ENCODE data around the gene SDK1.

DNA sequence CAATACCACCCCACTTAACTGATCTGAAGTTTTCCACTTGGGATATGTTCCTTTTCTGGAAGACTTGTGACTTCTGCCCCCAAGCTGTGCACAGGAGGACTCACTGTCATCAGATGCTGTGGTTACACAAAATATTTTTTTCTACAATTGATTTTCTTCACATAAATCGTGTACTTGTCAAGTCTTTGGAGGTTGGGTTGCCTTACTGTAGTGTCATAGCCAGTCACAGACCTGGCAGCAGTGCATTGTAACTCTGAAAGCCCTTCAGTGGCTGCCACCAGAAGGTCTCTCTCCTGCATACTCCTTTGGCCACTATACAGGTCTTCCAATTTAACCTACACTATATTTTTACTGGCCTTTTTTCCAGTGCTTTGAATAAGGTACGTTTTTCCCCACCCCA, 73.2 kb downstream of the SDK1 start:
- TF ChIP-seq EZH2 (IDR thresholded peaks at IDR 0.05; ENCODE audit: borderline replicate concordance, low read depth, low read length, severe bottlenecking) = no peak
- TF ChIP-seq, protein P1, sequence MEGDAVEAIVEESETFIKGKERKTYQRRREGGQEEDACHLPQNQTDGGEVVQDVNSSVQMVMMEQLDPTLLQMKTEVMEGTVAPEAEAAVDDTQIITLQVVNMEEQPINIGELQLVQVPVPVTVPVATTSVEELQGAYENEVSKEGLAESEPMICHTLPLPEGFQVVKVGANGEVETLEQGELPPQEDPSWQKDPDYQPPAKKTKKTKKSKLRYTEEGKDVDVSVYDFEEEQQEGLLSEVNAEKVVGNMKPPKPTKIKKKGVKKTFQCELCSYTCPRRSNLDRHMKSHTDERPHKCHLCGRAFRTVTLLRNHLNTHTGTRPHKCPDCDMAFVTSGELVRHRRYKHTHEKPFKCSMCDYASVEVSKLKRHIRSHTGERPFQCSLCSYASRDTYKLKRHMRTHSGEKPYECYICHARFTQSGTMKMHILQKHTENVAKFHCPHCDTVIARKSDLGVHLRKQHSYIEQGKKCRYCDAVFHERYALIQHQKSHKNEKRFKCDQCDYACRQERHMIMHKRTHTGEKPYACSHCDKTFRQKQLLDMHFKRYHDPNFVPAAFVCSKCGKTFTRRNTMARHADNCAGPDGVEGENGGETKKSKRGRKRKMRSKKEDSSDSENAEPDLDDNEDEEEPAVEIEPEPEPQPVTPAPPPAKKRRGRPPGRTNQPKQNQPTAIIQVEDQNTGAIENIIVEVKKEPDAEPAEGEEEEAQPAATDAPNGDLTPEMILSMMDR (IDR thresholded peaks at IDR 0.05; ENCODE audit: borderline replicate concordance, extremely low read depth, low read length, poor library complexity, severe bottlenecking) = no peak
